K562 (cell line): Measurements from ENCODE around the gene ZBTB22. TPM values are rescaled to one million over a fixed set of nuclear protein-coding genes. Genes with fewer than 3 reads are reported as not detected.
A peak's percentile ranks its signal among the peaks of the same experiment; 100 is the strongest.
"Not testable (repeated sequence)": the region's sequence is repeated elsewhere in the genome, so short reads cannot be mapped to it uniquely, and the experiment has no call there.

ENCODE experiments used
- ATAC-seq: fragments of 200-7000 bp; cut with Tn5 transposase; 3 replicates; pipeline ENCODE4 v1.9.1; 2020; ENCODE audit warnings: moderate library complexity
- BruUV-seq: library from RNA; stranded (reverse); fragments of 400-500 nt; replicated peaks from 2 replicates; lab custom pipeline; 2021; lab: Mats Ljungman, UMichigan
- CTCF ChIA-PET: fragments of 300-600 bp; formaldehyde crosslinking; extraction: SDS; loops from one replicate; lab custom pipeline; 2021; ENCODE audit warnings: low intra/inter-chr PET ratio; lab: Yijun Ruan, JAX
- POLR2A ChIA-PET: fragments of 300-600, 350-650 bp; sonication (Branson Sonifier 250); formaldehyde crosslinking; extraction: SDS; loops from one replicate; lab custom pipeline; 2021; ENCODE audit warnings: antibody characterized with exemption, inconsistent platforms; lab: Yijun Ruan, JAX
- DNase-seq, 4 experiments: peaks; one replicate each; pipeline versions ENCODE4 v3.0.0 to v3.0.0-alpha.2; 2011 to 2018; ENCODE audit warnings: low spot score in 3 of 4, mixed read lengths in 3 of 4; ENCODE audit errors: extremely low read depth in 1 of 4
- FAIRE-seq: peaks from 2 replicates; lab custom pipeline; 2011; peaks lifted over from hg19 to GRCh38; lab: Jason Lieb, UNC
- H2AFZ ChIP-seq: 2 replicates; pipeline ENCODE4 v1.6.0; 2011; ENCODE audit warnings: low read depth, low read length, control low read depth, inconsistent platforms
- H3K27ac ChIP-seq: fragments of 200-600 bp; 3 replicates; pipeline ENCODE4 v1.8.0; 2011; ENCODE audit warnings: low read depth, mild to moderate bottlenecking, control low read depth, inconsistent platforms, low read length, moderate library complexity, mixed read lengths; ENCODE audit errors: extremely low read depth
- H3K27me3 ChIP-seq, 2 experiments: fragments of 300-600 bp in 1 of 2; 2 replicates in 1 of 2; 3 replicates in 1 of 2; pipeline versions ENCODE4 v1.6.0 to v1.8.0; 2011; ENCODE audit warnings: inconsistent platforms in 2 of 2, low read length in 2 of 2, mild to moderate bottlenecking in 1 of 2, mixed read lengths in 1 of 2, moderate library complexity in 1 of 2; ENCODE audit not compliant: control insufficient read depth in 2 of 2, insufficient read depth in 2 of 2
- H3K36me3 ChIP-seq: fragments of 300-600 bp; 3 replicates; pipeline ENCODE4 v1.8.0; 2011; ENCODE audit warnings: mild to moderate bottlenecking, low read length, inconsistent platforms; ENCODE audit not compliant: control insufficient read depth, insufficient read depth
- H3K4me1 ChIP-seq, 2 experiments: fragments of 200-600 bp in 1 of 2; replicated peaks in 1 of 2; 2 replicates in 1 of 2; 3 replicates in 1 of 2; pipeline versions ENCODE4 v1.5.1 to v1.8.0; 2011; ENCODE audit warnings: inconsistent platforms in 2 of 2, low read length in 2 of 2, mild to moderate bottlenecking in 1 of 2, mixed read lengths in 1 of 2, moderate library complexity in 1 of 2; ENCODE audit not compliant: control insufficient read depth in 2 of 2, insufficient read depth in 2 of 2
- H3K4me2 ChIP-seq: 2 replicates; pipeline ENCODE4 v1.6.1; 2011; ENCODE audit warnings: low read length, control low read depth, inconsistent platforms, mixed read lengths; ENCODE audit not compliant: insufficient read depth
- H3K4me3 ChIP-seq: fragments of 200-600 bp; sonication (generic), shearing (Covaris generic); 2 replicates; pipeline ENCODE4 v1.5.1; 2016; ENCODE audit warnings: control low read depth, inconsistent platforms
- H3K79me2 ChIP-seq: fragments of 200-600 bp; 3 replicates; pipeline ENCODE4 v1.8.0; 2011; ENCODE audit warnings: low read length, inconsistent platforms; ENCODE audit not compliant: control insufficient read depth, insufficient read depth
- H3K9ac ChIP-seq, 2 experiments: 2 replicates each; pipeline versions ENCODE4 v1.6.0 to v1.6.1; 2011; ENCODE audit warnings: low read depth in 2 of 2, low read length in 2 of 2, control low read depth in 1 of 2, inconsistent platforms in 1 of 2, mild to moderate bottlenecking in 1 of 2, mixed read lengths in 1 of 2; ENCODE audit not compliant: insufficient read depth in 1 of 2
- H3K9me1 ChIP-seq: one replicate; pipeline ENCODE4 v1.6.0; 2011; ENCODE audit warnings: inconsistent platforms, mild to moderate bottlenecking, low read length, moderate library complexity; ENCODE audit not compliant: control insufficient read depth, insufficient read depth
- H3K9me3 ChIP-seq: replicated peaks from 2 replicates; pipeline ENCODE4 v1.5.1; 2011; ENCODE audit warnings: low read depth, low read length, inconsistent platforms; ENCODE audit not compliant: control insufficient read depth, insufficient read depth
- H4K20me1 ChIP-seq: replicated peaks from 2 replicates; pipeline ENCODE4 v1.6.1; 2011; ENCODE audit warnings: low read length, inconsistent platforms, mixed read lengths; ENCODE audit not compliant: control insufficient read depth, insufficient read depth
- DMBX1 ChIP-seq: fragments of 250-450 bp; sonication (Bioruptor Pico); IDR thresholded peaks from 2 replicates; pipeline ENCODE4 v1.8.0; 2022; ENCODE audit warnings: inconsistent platforms, mild to moderate bottlenecking, moderate library complexity, borderline replicate concordance
- ETV1 ChIP-seq: fragments of 450-650 bp; conservative IDR thresholded peaks from 2 replicates; pipeline ENCODE4 v1.6.1; 2016; ENCODE audit warnings: missing genetic modification characterization, control low read depth, low read depth, missing compliant biosample characterization
- FOXP1 ChIP-seq: sonication (generic); formaldehyde crosslinking; IDR thresholded peaks from 2 replicates; pipeline ENCODE4 v1.8.0; 2022; ENCODE audit warnings: mild to moderate bottlenecking, missing genetic modification reagents
- L3MBTL2 ChIP-seq: fragments of 450-650 bp; IDR thresholded peaks from 2 replicates; pipeline ENCODE4 v1.6.1; 2016; ENCODE audit warnings: mild to moderate bottlenecking, moderate library complexity
- POLR2A ChIP-seq: fragments of 450-650 bp; conservative IDR thresholded peaks from 2 replicates; pipeline ENCODE4 v1.6.1; 2016
- RAD21 ChIP-seq, 2 experiments: fragments of 250-450 bp in 1 of 2; fragments of 450-650 bp in 1 of 2; sonication (Bioruptor Pico) in 1 of 2; formaldehyde crosslinking in 1 of 2; IDR thresholded peaks in 1 of 2; conservative IDR thresholded peaks in 1 of 2; 2 replicates each; pipeline versions ENCODE4 v1.4.0 to v1.8.0; 2020 to 2022; ENCODE audit warnings: mild to moderate bottlenecking in 2 of 2, moderate library complexity in 1 of 2
- VEZF1 ChIP-seq: fragments of 200-800 bp; sonication (Bioruptor generic); IDR thresholded peaks from 2 replicates; pipeline ENCODE4 v1.6.1; 2017; ENCODE audit warnings: missing genetic modification characterization, missing compliant biosample characterization
- ZEB2 ChIP-seq: fragments of 450-650 bp; IDR thresholded peaks from 2 replicates; pipeline ENCODE4 v1.6.1; 2016
- ZFX ChIP-seq: sonication (generic); formaldehyde crosslinking; IDR thresholded peaks from 2 replicates; pipeline ENCODE4 v1.8.0; 2022; ENCODE audit warnings: mild to moderate bottlenecking, missing genetic modification reagents, moderate library complexity
- ZNF589 ChIP-seq: fragments of 200-800 bp; sonication (Bioruptor generic); IDR thresholded peaks from 2 replicates; pipeline ENCODE4 v1.6.1; 2016; ENCODE audit warnings: low read depth, missing genetic modification characterization, missing compliant biosample characterization
- WGBS: fragments of 100-300 bp; shearing (Covaris generic); methylation state at CpG from one replicate; pipeline ENCODE4 v1.1.6; 2016; ENCODE audit warnings: low coverage, mixed read lengths; ENCODE audit not compliant: insufficient coverage; ENCODE audit errors: missing lambda C conversion rate; 5-methylcytosine and 5-hydroxymethylcytosine counted together
- in situ Hi-C: fragments of 300-500 bp; cut with MboI; formaldehyde crosslinking; loops from 4 replicates; pipeline ENCODE4 v1.15.0; 2018; ENCODE audit warnings: inconsistent platforms, mixed read lengths
- intact Hi-C: fragments of 100-400 bp; cut with micrococcal nuclease; formaldehyde crosslinking; loops from 2 replicates; pipeline ENCODE4 v1.14.2; 2022
- polyA plus RNA-seq, 8 experiments: library from polyadenylated mRNA; depleted of rRNA in 4 of 8; stranded (reverse) in 5 of 8; unstranded in 3 of 8; fragments of >200 nt; fragmentation: Nextera tagmentation in 2 of 8; fragmentation: Illumina TruSeq in 1 of 8; extraction: Ambion mirVana in 2 of 8; extraction: Trizol in 1 of 8; gene quantifications; 2 replicates each; pipeline versions ENCODE4 v1.2.1 to v1.2.3, GENCODE V29; 2011 to 2014; ENCODE audit warnings: inconsistent platforms in 1 of 8, missing spikeins in 1 of 8
- total RNA-seq, 7 experiments: library from RNA; depleted of rRNA in 6 of 7; stranded (reverse); fragments of >200 nt in 6 of 7; fragmentation: Illumina TruSeq in 2 of 7; extraction: Trizol in 2 of 7; gene quantifications; 2 replicates each; pipeline versions ENCODE4 v1.2.1 to v1.2.3, GENCODE V29; 2011 to 2021; ENCODE audit warnings: low replicate concordance in 1 of 7
- TF ChIP-seq, protein P1 (sequence below): fragments of 450-650 bp; IDR thresholded peaks from 2 replicates; pipeline ENCODE4 v1.7.1; 2018; ENCODE audit warnings: mild to moderate bottlenecking, low read depth; ENCODE audit not compliant: partially characterized antibody
- TF ChIP-seq, protein P2 (sequence below): sonication (generic); formaldehyde crosslinking; IDR thresholded peaks from 2 replicates; pipeline ENCODE4 v1.8.0; 2022; ENCODE audit warnings: missing genetic modification reagents, mild to moderate bottlenecking, moderate library complexity, borderline replicate concordance

The ZBTB22 gene
- total and polyA plus RNA-seq, 9 of the 15 experiments (the other 6 are each of a cell fraction or from before 2014, with no cell fraction given), result 0.21 to 11.9 (median 7.1) TPM

- TF ChIP-seq VEZF1 (CRISPR knock-in tag) (0 out of 2 replicates have a peak, but pooled peaks have one; percentile 10), DMBX1 (CRISPR knock-in tag) (peak; percentile 23; the same call in 1 of the 2 replicates)
Measured at GRCh38 chr6:33365206-33365971, 47.8 kb upstream of the ZBTB22 start (continued).

DNA sequence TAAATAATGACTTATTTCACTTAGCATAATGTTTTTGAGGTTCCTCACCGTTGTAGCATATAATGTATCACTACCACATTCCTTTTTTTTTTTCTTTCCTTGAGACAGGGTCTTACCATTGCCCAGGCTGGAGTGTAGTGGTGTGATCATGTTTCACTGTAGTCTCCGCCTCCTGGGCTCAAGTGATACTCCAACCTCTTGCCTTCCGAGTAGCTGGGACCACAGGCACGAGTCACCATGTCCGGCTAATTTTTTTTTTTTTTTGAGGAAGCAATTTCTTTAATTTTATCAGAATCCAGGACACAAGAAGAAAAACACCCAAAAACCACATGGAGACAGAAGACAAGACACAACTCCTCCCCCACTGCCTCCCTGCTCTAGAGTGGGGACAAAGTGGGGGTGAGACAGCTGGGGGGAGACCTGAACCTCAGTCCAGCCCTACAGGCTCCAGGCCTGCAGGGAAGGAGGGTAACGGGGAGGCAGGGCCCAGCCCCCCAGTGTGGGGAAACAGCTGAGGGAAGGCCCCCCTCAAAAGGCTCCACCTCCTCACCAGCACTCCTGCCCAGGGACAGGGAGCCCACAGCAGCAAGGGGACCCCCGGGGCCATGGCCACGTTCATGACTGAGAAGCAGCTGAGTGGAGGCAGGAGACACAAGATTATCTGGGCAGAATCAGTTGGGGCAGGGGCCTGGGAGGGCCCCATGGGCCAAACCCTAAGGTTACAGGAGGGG, 47.1 kb upstream of the ZBTB22 start:
- peak overlapping the region; percentile 65 for H3K27ac ChIP-seq
- H3K9me1 ChIP-seq, H4K20me1 ChIP-seq, H3K27me3 ChIP-seq, H3K36me3 ChIP-seq, intact Hi-C loops, H3K4me3 ChIP-seq, H3K9me3 ChIP-seq, in situ Hi-C loops, H3K79me2 ChIP-seq: not testable (repeated sequence)
- ChIA-PET CTCF (interaction anchor here (0.6 to 0.7 kb wide), 2 partner anchors 9 to 53 kb away, joined by 3 to 5 read pairs; no protein-coding TSS in a partner anchor), POLR2A (interaction anchor here (0.6 to 1.7 kb wide), 11 partner anchors 9 to 85 kb away, joined by 3 to 9 read pairs (median 4); no protein-coding TSS in a partner anchor)
- H3K4me1 ChIP-seq, result peaks cover 22 to 26% of the 10 kb centered on the region in 2 experiments
- BruUV-seq, result TSS peak; percentile 98
- H2AFZ ChIP-seq, result peak overlapping the region; percentile 64
- H3K4me2 ChIP-seq, result peak overlapping the region; percentile 22; the same call in 1 of the 2 replicates
- WGBS, result 14% methylated on average over 7 of the region's 8 CpGs
- peak overlapping the region; percentile 38 to 72 for H3K9ac ChIP-seq
- peak; percentile 96 for FAIRE-seq
- ATAC-seq, result peak; percentile 94
- DNase-seq, result peak in 2 of 4 experiments; percentile 22 to 90
- TF ChIP-seq ETV1 (tag) (0 out of 2 replicates have a peak, but pooled peaks have one; percentile 18), RAD21 (CRISPR knock-in tag; conservative IDR thresholded peaks at IDR 0.05 in 1 of 2, IDR thresholded peaks at IDR 0.05 in 1 of 2) (peak in 1 of 2 experiments; percentile 19; a peak in 1 of 4 replicates), ZNF589 (peak; percentile 70; the same call in 1 of the 2 replicates), ZEB2 (peak; percentile 21; the same call in 1 of the 2 replicates), L3MBTL2 (peak; percentile 82), ZFX (CRISPR knock-in tag) (peak; percentile 63; the same call in 1 of the 2 replicates), POLR2A (peak; percentile 70), FOXP1 (CRISPR knock-in tag) (0 out of 2 replicates have a peak, but pooled peaks have one; percentile 36)
- TF ChIP-seq, protein P1, sequence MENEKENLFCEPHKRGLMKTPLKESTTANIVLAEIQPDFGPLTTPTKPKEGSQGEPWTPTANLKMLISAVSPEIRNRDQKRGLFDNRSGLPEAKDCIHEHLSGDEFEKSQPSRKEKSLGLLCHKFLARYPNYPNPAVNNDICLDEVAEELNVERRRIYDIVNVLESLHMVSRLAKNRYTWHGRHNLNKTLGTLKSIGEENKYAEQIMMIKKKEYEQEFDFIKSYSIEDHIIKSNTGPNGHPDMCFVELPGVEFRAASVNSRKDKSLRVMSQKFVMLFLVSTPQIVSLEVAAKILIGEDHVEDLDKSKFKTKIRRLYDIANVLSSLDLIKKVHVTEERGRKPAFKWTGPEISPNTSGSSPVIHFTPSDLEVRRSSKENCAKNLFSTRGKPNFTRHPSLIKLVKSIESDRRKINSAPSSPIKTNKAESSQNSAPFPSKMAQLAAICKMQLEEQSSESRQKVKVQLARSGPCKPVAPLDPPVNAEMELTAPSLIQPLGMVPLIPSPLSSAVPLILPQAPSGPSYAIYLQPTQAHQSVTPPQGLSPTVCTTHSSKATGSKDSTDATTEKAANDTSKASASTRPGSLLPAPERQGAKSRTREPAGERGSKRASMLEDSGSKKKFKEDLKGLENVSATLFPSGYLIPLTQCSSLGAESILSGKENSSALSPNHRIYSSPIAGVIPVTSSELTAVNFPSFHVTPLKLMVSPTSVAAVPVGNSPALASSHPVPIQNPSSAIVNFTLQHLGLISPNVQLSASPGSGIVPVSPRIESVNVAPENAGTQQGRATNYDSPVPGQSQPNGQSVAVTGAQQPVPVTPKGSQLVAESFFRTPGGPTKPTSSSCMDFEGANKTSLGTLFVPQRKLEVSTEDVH, result peak; percentile 32
- TF ChIP-seq, protein P2, sequence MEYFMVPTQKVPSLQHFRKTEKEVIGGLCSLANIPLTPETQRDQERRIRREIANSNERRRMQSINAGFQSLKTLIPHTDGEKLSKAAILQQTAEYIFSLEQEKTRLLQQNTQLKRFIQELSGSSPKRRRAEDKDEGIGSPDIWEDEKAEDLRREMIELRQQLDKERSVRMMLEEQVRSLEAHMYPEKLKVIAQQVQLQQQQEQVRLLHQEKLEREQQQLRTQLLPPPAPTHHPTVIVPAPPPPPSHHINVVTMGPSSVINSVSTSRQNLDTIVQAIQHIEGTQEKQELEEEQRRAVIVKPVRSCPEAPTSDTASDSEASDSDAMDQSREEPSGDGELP, result peak; percentile 56; the same call in 1 of the 2 replicates
